Daoy (cell line): Measurements from ENCODE around the gene EPHA4. TPM values are rescaled to one million over a fixed set of nuclear protein-coding genes. Genes with fewer than 3 reads are reported as not detected.

Experiments used
- DNase-seq: peaks from one replicate; pipeline ENCODE4 v3.0.0-alpha.2; 2015; ENCODE audit warnings: low read depth
- total RNA-seq: library from RNA; depleted of rRNA; stranded (reverse); fragments of >200 nt; shearing (Covaris generic); gene quantifications from 2 replicates; pipeline ENCODE4 v1.2.3, GENCODE V29; 2014

The EPHA4 gene
- total RNA-seq, 1 experiment from 2014 or later, result 7.5 TPM

DNA sequence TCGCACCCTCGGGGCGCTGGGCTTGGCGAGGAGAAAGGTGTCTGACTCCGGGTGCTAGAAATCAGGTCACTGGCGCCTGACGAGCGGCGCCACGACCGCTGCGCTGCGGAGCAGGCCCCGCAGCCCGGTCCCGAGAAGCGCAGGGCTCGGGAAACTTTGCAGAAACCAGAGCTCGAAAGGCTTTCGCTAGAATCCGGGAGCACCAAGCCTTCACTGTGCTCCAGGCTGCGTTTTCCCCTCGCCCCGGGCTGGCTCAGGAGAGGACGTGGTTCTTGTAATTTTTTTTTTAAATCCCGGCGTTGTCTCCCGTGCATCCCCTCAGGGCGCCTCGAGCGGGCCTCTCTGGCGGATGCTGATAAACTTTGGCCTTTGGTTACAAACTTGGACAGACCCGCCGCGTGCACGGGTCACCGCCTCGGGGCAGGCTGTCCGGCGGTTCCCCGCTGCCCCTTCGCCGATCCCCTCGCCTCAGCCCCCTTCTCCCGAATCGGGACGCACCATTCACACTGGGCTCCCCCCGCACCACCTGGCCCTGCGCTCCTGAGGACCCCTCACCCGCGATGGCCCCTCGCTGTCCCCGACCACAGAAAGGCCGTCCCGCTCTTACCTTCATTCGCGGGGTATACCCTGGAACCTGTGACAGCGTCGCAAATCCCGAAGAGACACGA lies 419 bp downstream of the EPHA4 start:
- DNase-seq, result peak; percentile 38

DNA sequence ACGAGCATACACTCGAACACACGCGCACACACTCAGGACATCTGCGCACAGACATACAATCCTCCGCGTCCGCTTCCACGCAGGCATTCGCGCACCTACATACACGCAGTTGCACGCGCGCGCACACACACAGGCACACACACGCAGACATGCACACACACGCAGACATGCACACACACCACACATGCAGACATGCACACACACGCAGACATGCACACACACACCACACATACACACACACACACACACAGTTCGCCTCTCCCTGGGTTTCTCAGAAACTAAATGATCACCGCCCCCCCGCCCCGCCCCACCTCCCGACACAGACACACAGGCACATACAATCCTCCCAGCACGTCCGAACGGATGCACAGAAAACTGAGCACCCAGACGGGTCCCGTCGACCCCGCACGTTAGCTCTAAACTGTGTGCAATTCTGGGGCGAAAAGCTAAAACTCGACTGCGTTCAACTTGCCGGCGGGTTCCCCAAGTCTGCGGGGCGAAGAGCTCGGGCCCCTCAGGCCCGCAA lies 1.0 kb downstream of the EPHA4 start:
- DNase-seq, result peak; percentile 19

DNA sequence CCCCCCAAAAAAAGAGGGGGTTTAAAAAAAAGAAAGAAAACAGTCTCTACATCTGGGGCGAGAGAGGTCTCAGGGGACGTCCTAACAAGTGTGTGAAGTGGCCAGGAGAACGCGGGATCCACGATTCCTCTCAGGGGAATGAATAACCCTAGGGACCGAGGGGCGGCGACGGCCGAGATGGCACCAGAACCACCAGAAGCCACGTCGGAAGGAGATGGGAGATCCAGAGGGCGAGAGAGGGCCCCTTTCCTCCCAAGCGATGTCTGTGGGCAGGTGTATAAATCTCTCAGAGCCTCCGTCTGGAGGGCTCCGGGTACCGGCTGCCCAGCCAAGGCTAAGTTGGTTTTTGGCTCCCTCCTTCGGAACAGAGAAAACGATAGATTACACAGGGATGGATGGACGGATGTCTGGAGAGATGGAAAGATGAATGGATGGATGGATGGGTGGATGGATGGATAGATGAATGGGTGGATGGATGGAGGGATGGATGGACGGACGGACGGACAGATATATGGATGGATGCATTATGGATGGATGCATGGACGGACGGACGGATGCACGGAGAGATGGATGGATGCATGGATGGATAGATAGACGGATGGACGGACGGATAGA lies 1.7 kb downstream of the EPHA4 start:
- DNase-seq, result peak; percentile 44

DNA sequence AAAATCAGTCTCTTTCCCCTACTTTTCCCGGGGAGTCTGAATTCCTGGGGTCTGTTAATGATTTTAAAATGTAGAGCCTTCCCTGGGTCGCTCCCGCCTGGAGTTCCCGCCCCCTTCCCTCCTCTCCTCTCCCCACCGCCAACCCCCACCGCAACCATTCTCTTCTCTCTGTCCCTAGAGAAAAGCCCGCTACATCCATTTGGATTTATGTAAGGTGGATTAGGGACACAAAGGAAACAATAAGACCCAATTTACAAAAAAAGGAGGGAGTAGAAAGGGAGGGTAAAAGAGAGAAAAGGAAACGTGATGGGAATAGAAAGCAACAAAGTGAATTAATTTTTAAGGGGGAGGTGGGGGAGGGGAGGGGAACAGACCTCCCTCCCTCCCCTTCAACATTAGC lies 2.2 kb downstream of the EPHA4 start:
- DNase-seq, result no peak

DNA sequence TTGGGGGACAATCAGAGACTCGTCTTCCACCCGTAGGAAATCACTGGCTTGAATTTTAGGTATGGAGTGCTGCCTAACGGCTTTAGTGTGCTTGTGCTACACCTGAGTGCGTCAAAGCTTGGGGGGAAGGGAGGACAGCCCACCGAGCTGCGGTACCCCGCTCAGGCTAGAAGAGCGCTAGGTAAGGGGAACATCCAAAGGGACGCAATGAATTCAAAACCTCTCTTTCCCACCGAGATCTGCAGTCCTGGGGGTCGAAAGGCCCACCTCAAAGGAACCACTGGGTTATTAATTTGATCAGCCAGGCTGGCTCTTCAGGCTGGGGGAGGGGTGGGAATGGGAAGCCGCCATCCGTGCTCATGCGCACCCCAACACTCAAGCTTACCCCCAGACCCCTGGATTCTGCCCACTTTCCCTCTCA lies 2.7 kb downstream of the EPHA4 start:
- DNase-seq, result no peak

DNA sequence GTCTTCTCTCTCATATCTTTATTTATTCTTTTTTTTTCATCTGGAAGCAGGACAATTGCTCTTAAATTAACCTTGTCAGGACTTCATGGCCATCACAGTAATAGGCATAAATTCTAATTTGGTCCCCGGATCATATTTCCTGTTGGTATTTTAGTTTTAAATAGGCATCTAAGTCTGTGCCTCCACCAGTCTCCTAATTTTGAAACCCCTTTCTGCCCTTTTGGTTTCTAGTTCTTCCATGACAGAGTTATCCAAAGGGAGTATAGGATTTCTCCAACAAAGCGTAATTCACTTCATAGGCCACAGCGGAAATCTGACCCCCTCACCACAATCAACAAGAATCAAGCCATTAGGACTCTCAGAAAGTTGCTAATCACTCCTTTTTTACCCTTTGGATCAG lies 3.8 kb downstream of the EPHA4 start:
- no peak for DNase-seq

DNA sequence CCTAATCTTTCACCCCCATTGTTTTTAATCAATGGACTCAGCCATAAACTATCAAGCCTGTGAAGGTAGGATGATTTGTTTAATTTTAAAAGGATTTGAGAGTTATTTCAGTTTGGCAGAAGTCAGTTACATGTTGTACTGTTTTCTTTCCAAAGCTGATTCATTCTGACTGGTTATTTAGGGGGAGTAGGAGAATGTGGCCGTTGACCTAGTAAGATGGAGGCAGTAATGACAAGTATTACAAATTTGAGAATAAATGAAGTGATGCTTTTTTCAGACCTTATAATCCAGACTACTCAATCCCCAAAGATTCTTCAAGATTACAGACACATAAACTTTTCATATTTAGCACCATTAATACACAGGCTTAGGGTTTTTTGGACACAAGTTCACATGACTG lies 4.3 kb downstream of the EPHA4 start:
- DNase-seq, result no peak

DNA sequence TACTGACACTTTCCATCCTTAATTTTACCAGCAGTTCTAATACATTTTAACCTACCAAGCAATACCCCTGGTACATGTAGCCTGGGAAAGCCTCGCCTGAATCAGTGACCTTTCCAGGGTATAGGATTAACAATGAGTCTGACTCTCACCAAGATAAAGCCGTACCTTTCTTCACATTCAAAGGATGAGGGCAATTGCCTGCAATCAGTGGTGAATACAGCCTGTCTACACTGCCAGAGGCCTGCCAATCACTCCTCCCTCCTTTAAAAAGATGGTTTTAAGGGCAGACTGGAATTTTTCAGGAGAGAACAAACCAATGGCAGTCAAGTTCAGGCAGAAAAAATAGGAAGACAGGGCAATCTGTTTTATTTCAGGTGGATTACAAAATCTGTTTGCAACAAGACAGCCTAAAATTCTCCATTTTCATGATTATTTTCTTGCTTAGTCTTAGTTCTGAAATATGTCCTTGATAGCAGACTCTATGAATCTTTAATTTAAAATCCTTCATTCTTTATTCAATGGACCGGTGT lies 4.8 kb downstream of the EPHA4 start:
- DNase-seq, result no peak

DNA sequence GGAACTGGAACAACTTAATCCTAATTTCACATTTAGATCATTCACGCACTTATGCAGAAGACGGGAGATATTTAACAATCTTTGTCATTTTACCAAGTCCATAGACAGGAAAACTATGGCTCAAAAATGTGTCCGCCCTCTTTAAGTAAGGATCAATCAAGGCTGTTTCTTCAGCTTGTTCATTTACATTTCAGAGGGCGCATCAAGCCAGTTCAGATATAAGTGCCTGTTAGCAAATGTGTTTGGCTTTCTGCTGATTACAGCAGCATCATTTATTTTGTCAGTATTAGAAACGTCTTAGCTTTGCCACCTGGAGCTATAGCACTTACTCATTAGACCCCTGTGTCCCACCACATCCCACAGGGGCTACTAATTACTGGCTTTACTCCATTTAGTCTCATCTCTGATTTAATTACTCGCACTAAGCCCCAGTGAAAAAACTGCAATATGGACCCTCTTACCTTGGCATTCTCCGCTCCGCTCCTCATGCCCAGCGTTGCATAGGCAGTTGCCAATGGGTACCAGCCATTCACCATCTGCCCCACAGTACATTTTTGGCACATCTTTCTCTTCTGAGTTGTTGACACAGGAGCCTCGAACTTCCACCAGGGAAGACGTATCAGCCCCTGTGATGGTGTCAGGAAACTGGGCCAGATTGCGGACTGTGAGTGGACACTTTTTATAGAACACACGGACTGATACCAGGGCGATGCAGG lies 8.7 kb downstream of the EPHA4 start:
- no peak for DNase-seq

DNA sequence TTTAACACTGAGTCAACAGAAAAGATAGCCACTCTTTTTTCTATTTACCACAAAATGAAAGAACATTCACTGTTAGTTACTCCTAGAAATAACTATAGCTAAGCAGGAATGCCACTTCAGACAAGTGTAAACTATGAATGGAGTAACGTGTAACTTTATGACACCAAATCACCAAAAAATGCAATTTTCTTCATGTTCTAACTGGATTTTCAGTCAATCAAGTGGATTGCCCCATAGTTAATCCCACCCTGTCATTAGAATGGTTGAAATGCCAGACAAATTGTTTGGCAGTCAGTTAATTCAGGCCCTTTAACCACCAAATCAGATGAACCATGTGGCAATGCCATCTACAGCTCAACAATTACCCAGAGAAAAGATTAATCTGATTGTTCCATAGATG lies 9.9 kb downstream of the EPHA4 start:
- DNase-seq, result no peak

DNA sequence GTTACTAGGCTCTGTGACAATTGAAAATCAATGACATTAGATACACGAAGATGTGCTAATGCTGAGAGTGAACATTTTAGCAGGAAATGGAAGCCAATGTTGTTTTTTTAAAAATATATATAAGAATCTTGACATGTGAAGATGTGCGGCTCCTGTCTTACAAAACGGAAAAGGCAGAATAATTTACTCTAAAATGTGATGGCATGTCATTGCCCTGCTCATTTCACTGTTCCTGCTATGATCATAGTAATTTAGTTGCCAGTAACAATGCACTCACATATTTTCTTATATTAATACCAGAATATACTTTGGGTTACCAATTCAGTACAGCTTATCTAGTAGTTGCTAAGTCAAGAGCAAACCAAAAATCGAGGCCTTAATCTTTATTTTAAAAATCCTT lies 10.3 kb downstream of the EPHA4 start:
- DNase-seq, result no peak

DNA sequence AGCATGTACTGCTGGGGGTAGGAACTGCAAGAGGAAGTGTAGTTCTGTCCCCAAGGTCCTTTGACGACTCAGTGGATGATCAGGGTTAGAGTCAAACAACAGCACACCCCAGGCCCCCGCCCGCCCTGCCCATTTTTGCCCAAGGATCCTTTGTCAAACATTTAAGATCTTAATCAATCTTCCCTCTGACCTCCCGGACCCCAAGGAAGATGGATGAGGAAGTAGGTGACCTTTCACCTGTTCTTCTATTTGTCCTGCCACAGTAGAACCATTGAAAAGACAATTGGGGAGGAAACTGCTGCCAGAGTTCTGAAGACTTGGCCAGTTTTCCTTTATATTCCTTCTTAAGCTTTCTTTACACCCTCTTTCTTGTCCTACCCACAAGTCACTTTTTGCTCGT lies 12.1 kb downstream of the EPHA4 start:
- DNase-seq, result no peak

DNA sequence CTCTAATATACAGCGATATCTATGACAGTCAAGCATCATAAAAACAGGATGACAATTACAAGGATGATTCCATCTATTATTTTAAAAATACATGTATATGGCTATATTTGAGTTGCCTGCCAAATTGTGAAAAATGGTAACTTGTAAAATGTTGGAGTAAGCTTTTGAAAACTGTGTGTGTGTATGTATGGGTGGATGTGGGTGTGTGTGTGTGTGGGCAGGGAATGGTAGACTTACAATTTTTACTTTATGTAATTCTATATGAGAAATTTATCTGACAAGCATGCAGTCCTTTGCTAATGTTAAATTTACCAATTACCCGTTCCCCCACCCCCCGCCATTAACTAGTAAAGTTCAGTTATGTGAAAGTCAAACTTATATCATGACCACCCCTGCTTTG lies 14.0 kb downstream of the EPHA4 start:
- DNase-seq, result no peak

DNA sequence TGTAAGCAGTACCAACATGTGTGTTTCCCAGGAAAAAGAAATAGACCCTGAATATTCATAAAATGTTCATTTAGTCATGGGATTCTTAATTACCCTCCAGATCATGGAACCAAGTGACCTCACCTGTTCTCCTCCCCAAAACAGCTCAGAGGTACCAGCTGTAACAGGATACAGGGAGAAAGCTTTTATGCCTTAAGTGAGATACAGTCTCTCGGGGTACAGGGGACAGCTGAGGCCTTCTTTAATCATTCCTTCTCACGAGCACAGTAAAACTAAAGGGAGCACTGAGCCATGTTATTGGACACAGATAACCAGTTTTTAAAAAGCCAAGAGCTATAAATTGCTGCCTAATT lies 16.6 kb downstream of the EPHA4 start:
- no peak for DNase-seq

DNA sequence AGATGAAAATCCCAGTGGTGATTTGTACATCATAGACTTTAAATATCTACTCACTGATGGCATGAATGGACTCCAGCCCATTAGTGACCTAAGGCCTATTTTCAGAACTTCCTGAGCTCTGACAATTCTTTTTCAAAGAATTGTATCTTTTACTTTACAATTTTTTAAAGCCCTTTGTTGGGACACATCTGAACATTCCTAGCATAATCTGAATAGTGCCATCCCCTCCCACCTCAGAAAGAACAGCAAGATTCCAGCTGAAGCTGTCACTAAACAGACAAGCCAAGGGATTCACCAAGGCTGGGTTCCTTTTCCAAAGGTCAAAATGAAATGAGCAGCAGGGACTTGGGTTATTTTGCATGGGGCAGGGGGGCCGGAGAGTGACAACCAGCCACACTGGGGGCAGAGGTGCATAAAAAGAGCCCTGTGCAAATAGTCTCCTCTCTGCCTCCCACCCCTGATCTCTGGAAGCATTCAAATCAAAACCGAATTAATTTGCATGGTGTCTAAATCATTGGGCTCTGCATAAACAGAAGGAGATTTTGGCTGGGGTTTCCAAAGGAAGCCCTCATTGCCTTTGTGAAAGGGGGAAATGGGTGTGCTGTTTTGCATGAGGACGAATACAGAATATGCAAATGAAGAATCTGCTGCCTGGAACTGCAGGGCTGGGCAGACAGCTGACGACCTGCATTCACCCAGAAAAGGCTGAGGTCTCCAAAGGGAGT lies 17.2 kb downstream of the EPHA4 start:
- DNase-seq, result no peak

DNA sequence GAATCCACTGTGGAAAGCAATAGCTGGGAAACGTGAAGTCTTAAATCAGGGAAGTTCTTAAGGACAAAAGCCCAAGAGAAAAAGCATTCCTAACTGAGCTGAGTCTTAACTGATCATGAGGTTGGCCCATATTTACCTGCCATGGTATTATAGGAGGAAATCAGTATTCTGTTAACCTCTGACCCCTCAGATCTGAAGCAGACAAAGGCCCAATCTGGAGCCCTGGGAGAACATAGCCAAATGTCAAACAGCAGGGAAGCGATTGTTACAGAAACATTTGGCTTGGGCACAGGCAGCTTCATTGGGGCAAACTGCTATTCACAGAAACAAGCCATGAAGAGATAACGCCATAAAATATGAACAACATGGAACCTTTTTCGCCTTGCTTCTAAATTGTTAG lies 18.8 kb downstream of the EPHA4 start:
- no peak for DNase-seq

DNA sequence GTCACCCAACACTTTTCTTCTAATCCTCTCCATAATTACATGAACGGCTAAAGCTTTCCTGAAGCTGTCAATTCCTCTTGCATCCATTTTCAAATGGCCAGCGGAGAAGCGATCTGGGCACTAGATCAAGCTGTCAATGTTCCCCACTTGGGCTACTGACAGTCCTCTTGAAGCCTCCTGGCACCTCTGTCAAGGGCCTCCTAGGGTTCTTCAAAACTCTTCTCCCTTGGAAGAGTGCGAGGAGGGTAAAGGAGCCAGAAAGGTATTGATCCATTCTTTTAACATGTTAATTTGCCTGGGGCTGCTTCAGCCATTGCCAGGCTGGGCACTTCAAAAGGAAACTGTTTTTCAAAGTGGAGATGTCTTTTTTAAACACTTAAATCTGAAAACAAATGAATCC lies 19.8 kb downstream of the EPHA4 start:
- no peak for DNase-seq

DNA sequence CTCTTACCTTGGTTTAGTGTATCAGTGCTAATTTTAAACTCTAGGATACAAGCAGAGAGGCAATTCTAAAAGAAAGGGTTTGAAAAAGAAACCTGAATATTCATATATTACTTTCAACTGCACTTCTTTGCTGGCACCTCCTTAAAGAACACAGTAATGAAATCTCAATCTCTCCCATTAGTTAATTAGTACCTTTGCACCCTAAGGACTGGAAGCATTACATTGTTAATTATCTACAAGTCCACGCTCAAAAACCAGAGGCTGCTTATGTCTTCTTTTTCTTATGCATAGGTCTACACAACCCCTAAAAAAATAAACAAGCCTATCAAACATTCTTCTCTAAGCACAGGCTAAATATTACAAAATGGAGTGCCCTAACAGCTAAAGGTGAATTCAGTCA lies 20.2 kb downstream of the EPHA4 start:
- DNase-seq, result no peak

DNA sequence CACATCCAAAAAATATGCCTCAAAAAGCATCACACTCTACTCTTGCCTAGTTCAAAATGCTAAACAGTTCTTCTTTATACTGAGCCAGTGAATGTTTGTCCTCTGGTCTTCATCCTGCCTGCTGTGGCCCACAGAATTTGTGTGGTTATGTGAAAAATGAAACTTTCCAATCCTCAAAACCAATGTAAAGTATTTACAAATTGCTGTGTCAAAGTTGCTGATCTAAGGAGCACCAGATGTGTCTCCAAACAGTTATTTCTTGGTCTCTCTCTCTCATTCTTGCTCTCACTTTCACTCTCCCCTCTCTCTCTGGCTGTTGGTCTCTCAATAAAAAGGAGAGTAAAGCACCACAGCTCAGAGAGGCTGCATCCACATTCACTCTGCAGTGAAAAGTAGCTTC lies 23.0 kb downstream of the EPHA4 start:
- no peak for DNase-seq

DNA sequence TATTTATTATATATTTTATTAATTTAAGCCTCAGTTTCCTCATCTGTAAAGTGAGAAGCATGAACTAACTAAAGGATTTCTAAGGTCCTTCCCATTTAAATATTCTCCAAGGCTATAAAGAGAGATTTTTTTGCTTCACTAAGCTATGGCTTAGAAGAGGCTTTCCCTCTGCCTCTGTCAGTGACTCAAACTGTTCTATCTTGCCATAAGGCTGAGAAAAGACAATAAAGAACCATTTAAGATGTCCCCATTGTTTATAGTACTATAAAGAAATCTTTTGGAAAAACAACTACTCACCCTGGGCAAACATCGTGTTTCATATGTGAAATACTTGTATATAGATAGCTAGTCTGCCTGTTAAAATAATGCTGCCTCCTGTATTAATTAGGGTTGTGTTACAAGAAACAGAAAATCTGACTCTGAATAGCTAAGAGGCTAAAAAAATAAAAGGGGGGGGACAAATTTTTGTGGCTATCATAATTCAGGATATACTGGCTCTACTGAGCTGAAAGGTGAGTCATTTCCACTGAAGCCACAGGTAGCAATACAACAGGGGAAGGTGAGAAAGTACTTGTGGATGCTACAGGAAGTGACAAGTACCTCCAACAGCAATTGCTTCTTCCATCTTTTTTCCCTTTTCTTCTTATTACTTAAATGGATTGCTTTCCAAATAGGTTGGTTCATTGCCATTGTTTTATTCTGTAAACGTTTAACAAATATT lies 25.4 kb downstream of the EPHA4 start:
- DNase-seq, result no peak

DNA sequence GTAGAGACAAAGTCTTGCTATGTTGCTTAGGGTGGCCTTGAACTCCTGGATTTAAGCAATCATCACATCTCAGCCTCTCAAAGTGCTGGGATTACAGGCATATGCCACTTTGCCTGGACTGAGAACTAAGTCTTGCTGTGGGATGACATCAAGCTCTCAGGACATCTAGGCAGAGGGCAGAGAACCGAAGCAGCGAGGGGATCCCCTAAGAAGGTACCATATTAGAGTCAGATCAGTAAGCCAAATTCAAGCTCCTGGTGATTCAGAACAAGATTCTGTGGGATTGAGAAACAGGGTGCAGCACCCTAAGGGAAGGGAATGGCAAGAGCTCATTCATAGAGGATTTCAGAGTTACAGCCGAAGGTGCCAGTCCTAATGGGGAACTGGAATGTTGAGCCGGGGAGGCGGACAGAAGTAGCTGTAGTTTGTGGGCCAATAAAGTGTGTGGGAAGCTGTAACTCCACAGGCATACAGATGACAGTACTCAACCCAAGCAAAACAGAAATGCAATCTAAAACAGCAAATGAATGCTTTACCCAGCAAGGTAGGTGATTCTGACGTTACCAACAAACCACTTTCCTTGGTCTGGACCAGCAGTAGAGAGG lies 30.9 kb downstream of the EPHA4 start:
- no peak for DNase-seq
